OCI-LY1 (cell line): ENCODE measurements around the gene TBC1D5.

Experiments used
- EZH2 ChIP-seq: fragments of 200-600 bp; sonication (generic), shearing (Covaris generic); IDR thresholded peaks from 2 replicates; pipeline ENCODE4 v1.8.0; 2017; ENCODE audit warnings: borderline replicate concordance, mixed run types, mild to moderate bottlenecking, antibody characterized with exemption, low read length, moderate library complexity, mixed read lengths
- TF ChIP-seq, protein P1 (sequence below): fragments of 200-600 bp; sonication (generic), shearing (Covaris generic); IDR thresholded peaks from 2 replicates; pipeline ENCODE4 v1.5.1; 2017; ENCODE audit warnings: mild to moderate bottlenecking, antibody characterized with exemption, low read length, moderate library complexity, mixed read lengths

- TF ChIP-seq, protein P1, sequence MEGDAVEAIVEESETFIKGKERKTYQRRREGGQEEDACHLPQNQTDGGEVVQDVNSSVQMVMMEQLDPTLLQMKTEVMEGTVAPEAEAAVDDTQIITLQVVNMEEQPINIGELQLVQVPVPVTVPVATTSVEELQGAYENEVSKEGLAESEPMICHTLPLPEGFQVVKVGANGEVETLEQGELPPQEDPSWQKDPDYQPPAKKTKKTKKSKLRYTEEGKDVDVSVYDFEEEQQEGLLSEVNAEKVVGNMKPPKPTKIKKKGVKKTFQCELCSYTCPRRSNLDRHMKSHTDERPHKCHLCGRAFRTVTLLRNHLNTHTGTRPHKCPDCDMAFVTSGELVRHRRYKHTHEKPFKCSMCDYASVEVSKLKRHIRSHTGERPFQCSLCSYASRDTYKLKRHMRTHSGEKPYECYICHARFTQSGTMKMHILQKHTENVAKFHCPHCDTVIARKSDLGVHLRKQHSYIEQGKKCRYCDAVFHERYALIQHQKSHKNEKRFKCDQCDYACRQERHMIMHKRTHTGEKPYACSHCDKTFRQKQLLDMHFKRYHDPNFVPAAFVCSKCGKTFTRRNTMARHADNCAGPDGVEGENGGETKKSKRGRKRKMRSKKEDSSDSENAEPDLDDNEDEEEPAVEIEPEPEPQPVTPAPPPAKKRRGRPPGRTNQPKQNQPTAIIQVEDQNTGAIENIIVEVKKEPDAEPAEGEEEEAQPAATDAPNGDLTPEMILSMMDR: no peak
- no peak for TF ChIP-seq EZH2
Measured at GRCh38 chr3:17514597-17514996, 227.8 kb downstream of the TBC1D5 start.
